ENCODE results near the gene ZNF277.

ZNF277 gene

GRCh38 chr7:112254709-112255387, 48.4 kb downstream of the ZNF277 start:
- H3K27ac ChIP-seq (replicated peaks; ENCODE audit: low read length): no peak overlapping the region

GRCh38 chr7:112255388-112255720, 48.9 kb downstream of the ZNF277 start:
- Histone ChIP-seq H2BK12ac (ENCODE audit: low read length) (no peak overlapping the region), H2BK15ac (ENCODE audit: low read length) (no peak overlapping the region), H4K8ac (ENCODE audit: low read depth, low read length) (no peak overlapping the region), H2BK5ac (ENCODE audit: low read length) (no peak overlapping the region), H3K27ac (replicated peaks; ENCODE audit: low read length) (no peak overlapping the region), H3K4me1 (ENCODE audit: control insufficient read depth in 2 of 2, insufficient read depth in 1 of 2, low read depth in 1 of 2, low read length in 2 of 2) (peaks cover 3 to 6% of the 10 kb centered on the region in 2 donors), H3K9me3 (replicated peaks in 1 of 2; ENCODE audit: control insufficient read depth in 2 of 2, insufficient read depth in 1 of 2, low read depth in 1 of 2, low read length in 2 of 2) (no peaks in the 10 kb centered on the region), H3K4me3 (ENCODE audit: low read length in 2 of 2) (no peak overlapping the region), H3K27me3 (ENCODE audit: control insufficient read depth in 3 of 3, insufficient read depth in 3 of 3, low read depth in 1 of 3, low read length in 3 of 3) (peaks cover 0 to 3% (median 0%) of the 10 kb centered on the region in 3 experiments), H2AFZ (ENCODE audit: low read length) (no peak overlapping the region), H3K9ac (ENCODE audit: low read depth, low read length, poor library complexity) (no peak overlapping the region), H3K23ac (ENCODE audit: low read depth, low read length, poor library complexity) (no peak overlapping the region), H3K36me3 (replicated peaks in 1 of 2; ENCODE audit: control insufficient read depth in 2 of 2, insufficient read depth in 2 of 2, low read length in 2 of 2) (no peaks in the 10 kb centered on the region), H2BK120ac (ENCODE audit: low read depth, low read length) (no peak overlapping the region), H3K14ac (ENCODE audit: low read length) (no peak overlapping the region), H4K91ac (ENCODE audit: low read depth, low read length, poor library complexity) (no peak overlapping the region), H3K79me1 (ENCODE audit: low read depth, low read length) (no peaks in the 10 kb centered on the region), H2AK5ac (ENCODE audit: low read depth, low read length) (no peak overlapping the region), H3K4ac (ENCODE audit: low read length) (no peak overlapping the region), H3K4me2 (ENCODE audit: insufficient read depth, low read length, poor library complexity, severe bottlenecking) (no peak overlapping the region), H3K18ac (ENCODE audit: low read length) (no peak overlapping the region)
- DNase-seq (ENCODE audit: low spot score): no peak

More at GRCh38 chr7:112254709-112255387, 48.4 kb downstream of the ZNF277 start:
- H4K8ac ChIP-seq (ENCODE audit: low read depth, low read length): no peak overlapping the region
- no peak overlapping the region for H3K23ac ChIP-seq (ENCODE audit: low read depth, low read length, poor library complexity)
- no peak overlapping the region for H2AK5ac ChIP-seq (ENCODE audit: low read depth, low read length)
- H3K4me2 ChIP-seq (ENCODE audit: insufficient read depth, low read length, poor library complexity, severe bottlenecking): no peak overlapping the region
- no peak for DNase-seq (ENCODE audit: low spot score)
- no peaks in the 10 kb centered on the region for H3K9me3 ChIP-seq (replicated peaks in 1 of 2; ENCODE audit: control insufficient read depth in 2 of 2, insufficient read depth in 1 of 2, low read depth in 1 of 2, low read length in 2 of 2)
- no peaks in the 10 kb centered on the region for H3K36me3 ChIP-seq (replicated peaks in 1 of 2; ENCODE audit: control insufficient read depth in 2 of 2, insufficient read depth in 2 of 2, low read length in 2 of 2)
- WGBS, 2 donors (ENCODE audit: extremely low coverage in 2 of 2, insufficient read length in 2 of 2, insufficient replicate concordance in 1 of 2): no CpG with 5 or more reads among the region's 6 CpGs
- H3K14ac ChIP-seq (ENCODE audit: low read length): no peak overlapping the region
- no peak overlapping the region for H2AFZ ChIP-seq (ENCODE audit: low read length)
- H3K79me1 ChIP-seq (ENCODE audit: low read depth, low read length): no peaks in the 10 kb centered on the region
- H4K91ac ChIP-seq (ENCODE audit: low read depth, low read length, poor library complexity): no peak overlapping the region
- H3K9ac ChIP-seq (ENCODE audit: low read depth, low read length, poor library complexity): no peak overlapping the region
- H3K4me3 ChIP-seq (ENCODE audit: low read length in 2 of 2): no peak overlapping the region
- no peak overlapping the region for H3K18ac ChIP-seq (ENCODE audit: low read length)
- H3K4ac ChIP-seq (ENCODE audit: low read length): no peak overlapping the region
- no peak overlapping the region for H2BK12ac ChIP-seq (ENCODE audit: low read length)
- H3K4me1 ChIP-seq (ENCODE audit: control insufficient read depth in 2 of 2, insufficient read depth in 1 of 2, low read depth in 1 of 2, low read length in 2 of 2): peaks cover 3 to 6% of the 10 kb centered on the region in 2 donors
- H2BK5ac ChIP-seq (ENCODE audit: low read length): no peak overlapping the region
- no peak overlapping the region for H2BK120ac ChIP-seq (ENCODE audit: low read depth, low read length)
- H2BK15ac ChIP-seq (ENCODE audit: low read length): no peak overlapping the region
- H3K27me3 ChIP-seq (ENCODE audit: control insufficient read depth in 3 of 3, insufficient read depth in 3 of 3, low read depth in 1 of 3, low read length in 3 of 3): peaks cover 0 to 3% (median 0%) of the 10 kb centered on the region in 3 experiments

- no CpG with 5 or more reads among the region's 2 CpGs for WGBS, 2 donors (ENCODE audit: extremely low coverage in 2 of 2, insufficient read length in 2 of 2, insufficient replicate concordance in 1 of 2)
- no peak for DNase-seq (ENCODE audit: low spot score)
- Histone ChIP-seq H3K36me3 (replicated peaks in 1 of 2; ENCODE audit: control insufficient read depth in 2 of 2, insufficient read depth in 2 of 2, low read length in 2 of 2) (no peaks in the 10 kb centered on the region), H2BK5ac (ENCODE audit: low read length) (no peak overlapping the region), H3K79me1 (ENCODE audit: low read depth, low read length) (no peaks in the 10 kb centered on the region), H3K4ac (ENCODE audit: low read length) (no peak overlapping the region), H2BK12ac (ENCODE audit: low read length) (no peak overlapping the region), H3K27ac (replicated peaks; ENCODE audit: low read length) (no peak overlapping the region), H3K4me2 (ENCODE audit: insufficient read depth, low read length, poor library complexity, severe bottlenecking) (no peak overlapping the region), H3K9ac (ENCODE audit: low read depth, low read length, poor library complexity) (no peak overlapping the region), H3K18ac (ENCODE audit: low read length) (no peak overlapping the region), H2AFZ (ENCODE audit: low read length) (no peak overlapping the region), H3K23ac (ENCODE audit: low read depth, low read length, poor library complexity) (no peak overlapping the region), H2AK5ac (ENCODE audit: low read depth, low read length) (no peak overlapping the region), H3K4me1 (ENCODE audit: control insufficient read depth in 2 of 2, insufficient read depth in 1 of 2, low read depth in 1 of 2, low read length in 2 of 2) (peaks cover 3 to 6% of the 10 kb centered on the region in 2 donors), H2BK120ac (ENCODE audit: low read depth, low read length) (no peak overlapping the region), H3K14ac (ENCODE audit: low read length) (no peak overlapping the region), H3K9me3 (replicated peaks in 1 of 2; ENCODE audit: control insufficient read depth in 2 of 2, insufficient read depth in 1 of 2, low read depth in 1 of 2, low read length in 2 of 2) (no peaks in the 10 kb centered on the region), H4K8ac (ENCODE audit: low read depth, low read length) (no peak overlapping the region), H2BK15ac (ENCODE audit: low read length) (no peak overlapping the region), H3K27me3 (ENCODE audit: control insufficient read depth in 3 of 3, insufficient read depth in 3 of 3, low read depth in 1 of 3, low read length in 3 of 3) (no peaks in the 10 kb centered on the region), H4K91ac (ENCODE audit: low read depth, low read length, poor library complexity) (no peak overlapping the region), H3K4me3 (ENCODE audit: low read length in 2 of 2) (no peak overlapping the region)
Observed at GRCh38 chr7:112257073-112257472, 50.6 kb downstream of the ZNF277 start.

GRCh38 chr7:112260911-112261310, 54.4 kb downstream of the ZNF277 start:
- H3K14ac ChIP-seq (ENCODE audit: low read length): no peak overlapping the region
- H2AK5ac ChIP-seq (ENCODE audit: low read depth, low read length): no peak overlapping the region
- no peaks in the 10 kb centered on the region for H3K4me1 ChIP-seq (ENCODE audit: control insufficient read depth in 2 of 2, insufficient read depth in 1 of 2, low read depth in 1 of 2, low read length in 2 of 2)
- DNase-seq (ENCODE audit: low spot score): no peak
- no CpG with 5 or more reads among the region's 2 CpGs for WGBS, 2 donors (ENCODE audit: extremely low coverage in 2 of 2, insufficient read length in 2 of 2, insufficient replicate concordance in 1 of 2)
- H3K4me3 ChIP-seq (ENCODE audit: low read length in 2 of 2): no peak overlapping the region
- no peaks in the 10 kb centered on the region for H3K27me3 ChIP-seq (ENCODE audit: control insufficient read depth in 3 of 3, insufficient read depth in 3 of 3, low read depth in 1 of 3, low read length in 3 of 3)
- no peak overlapping the region for H4K91ac ChIP-seq (ENCODE audit: low read depth, low read length, poor library complexity)
- no peak overlapping the region for H4K8ac ChIP-seq (ENCODE audit: low read depth, low read length)
- H2BK12ac ChIP-seq (ENCODE audit: low read length): no peak overlapping the region
- no peaks in the 10 kb centered on the region for H3K36me3 ChIP-seq (replicated peaks in 1 of 2; ENCODE audit: control insufficient read depth in 2 of 2, insufficient read depth in 2 of 2, low read length in 2 of 2)
- H2BK120ac ChIP-seq (ENCODE audit: low read depth, low read length): no peak overlapping the region
- H2BK5ac ChIP-seq (ENCODE audit: low read length): no peak overlapping the region
- H3K79me1 ChIP-seq (ENCODE audit: low read depth, low read length): no peaks in the 10 kb centered on the region
- H3K23ac ChIP-seq (ENCODE audit: low read depth, low read length, poor library complexity): no peak overlapping the region
- no peak overlapping the region for H3K9ac ChIP-seq (ENCODE audit: low read depth, low read length, poor library complexity)
- no peak overlapping the region for H3K27ac ChIP-seq (replicated peaks; ENCODE audit: low read length)
- no peak overlapping the region for H2BK15ac ChIP-seq (ENCODE audit: low read length)
- H2AFZ ChIP-seq (ENCODE audit: low read length): no peak overlapping the region
- no peaks in the 10 kb centered on the region for H3K9me3 ChIP-seq (replicated peaks in 1 of 2; ENCODE audit: control insufficient read depth in 2 of 2, insufficient read depth in 1 of 2, low read depth in 1 of 2, low read length in 2 of 2)
- H3K4ac ChIP-seq (ENCODE audit: low read length): no peak overlapping the region
- H3K18ac ChIP-seq (ENCODE audit: low read length): no peak overlapping the region
- no peak overlapping the region for H3K4me2 ChIP-seq (ENCODE audit: insufficient read depth, low read length, poor library complexity, severe bottlenecking)

Data from neuronal stem cell (in vitro differentiated cells).